ENCODE data around the gene MRGPRX2.

Gene MRGPRX2

GRCh38 chr11:19087658-19088057 lies 27.1 kb upstream of the MRGPRX2 start:
- no peak for FAIRE-seq
- no peak for TF ChIP-seq POLR2A (IDR thresholded peaks at IDR 0.05; ENCODE audit: low read depth, low read length)
- peak; percentile 33 for DNase-seq (ENCODE audit: insufficient read length, low spot score)

- TF ChIP-seq POLR2A (IDR thresholded peaks at IDR 0.05; ENCODE audit: low read depth, low read length), result no peak
- FAIRE-seq (no peak), DNase-seq (ENCODE audit: insufficient read length, low spot score) (no peak)
Measured at GRCh38 chr11:19084661-19085315, 24.3 kb upstream of the MRGPRX2 start.

- FAIRE-seq, result no peak
Measured at GRCh38 chr11:19083166-19083565, 22.6 kb upstream of the MRGPRX2 start.

GRCh38 chr11:19080579-19080993 lies 20.1 kb upstream of the MRGPRX2 start:
- DNase-seq (ENCODE audit: insufficient read length, low spot score) (no peak), FAIRE-seq (no peak)
- no peak for TF ChIP-seq POLR2A (IDR thresholded peaks at IDR 0.05; ENCODE audit: low read depth, low read length)

More at GRCh38 chr11:19083166-19083565, 22.6 kb upstream of the MRGPRX2 start:
- TF ChIP-seq POLR2A (IDR thresholded peaks at IDR 0.05; ENCODE audit: low read depth, low read length), result no peak
- DNase-seq (ENCODE audit: insufficient read length, low spot score), result no peak

- no peak for TF ChIP-seq POLR2A (IDR thresholded peaks at IDR 0.05; ENCODE audit: low read depth, low read length)
- no peak for FAIRE-seq
- DNase-seq (ENCODE audit: insufficient read length, low spot score), result peak; percentile 35
Measured at GRCh38 chr11:19079643-19080440, 19.3 kb upstream of the MRGPRX2 start.

- no peak for FAIRE-seq
- TF ChIP-seq POLR2A (IDR thresholded peaks at IDR 0.05; ENCODE audit: low read depth, low read length), result no peak
- no peak for DNase-seq (ENCODE audit: insufficient read length, low spot score)
Measured at GRCh38 chr11:19077965-19078364, 17.4 kb upstream of the MRGPRX2 start.

- no peak for TF ChIP-seq POLR2A (IDR thresholded peaks at IDR 0.05; ENCODE audit: low read depth, low read length)
- DNase-seq (ENCODE audit: insufficient read length, low spot score) (no peak), FAIRE-seq (no peak)
Measured at GRCh38 chr11:19076744-19077589, 16.4 kb upstream of the MRGPRX2 start.

GRCh38 chr11:19075636-19076035 lies 15.1 kb upstream of the MRGPRX2 start:
- FAIRE-seq, result no peak
- DNase-seq (ENCODE audit: insufficient read length, low spot score), result no peak
- TF ChIP-seq POLR2A (IDR thresholded peaks at IDR 0.05; ENCODE audit: low read depth, low read length), result no peak

- FAIRE-seq (no peak), DNase-seq (ENCODE audit: insufficient read length, low spot score) (no peak)
- no peak for TF ChIP-seq POLR2A (IDR thresholded peaks at IDR 0.05; ENCODE audit: low read depth, low read length)
Measured at GRCh38 chr11:19073454-19074415, 13.2 kb upstream of the MRGPRX2 start.

GRCh38 chr11:19072464-19072863 lies 11.9 kb upstream of the MRGPRX2 start:
- DNase-seq (ENCODE audit: insufficient read length, low spot score), result no peak
- TF ChIP-seq POLR2A (IDR thresholded peaks at IDR 0.05; ENCODE audit: low read depth, low read length), result no peak
- no peak for FAIRE-seq

GRCh38 chr11:19071255-19071654 lies 10.7 kb upstream of the MRGPRX2 start:
- TF ChIP-seq POLR2A (IDR thresholded peaks at IDR 0.05; ENCODE audit: low read depth, low read length), result no peak
- FAIRE-seq (peak; percentile 71), DNase-seq (ENCODE audit: insufficient read length, low spot score) (peak; percentile 65)

GRCh38 chr11:19059833-19060232 lies 684 bp downstream of the MRGPRX2 start:
- TF ChIP-seq POLR2A (IDR thresholded peaks at IDR 0.05; ENCODE audit: low read depth, low read length), result no peak
- DNase-seq (ENCODE audit: insufficient read length, low spot score) (no peak), FAIRE-seq (no peak)

- DNase-seq (ENCODE audit: insufficient read length, low spot score), result no peak
Measured at GRCh38 chr11:19055905-19056304, 4.6 kb downstream of the MRGPRX2 start.

More at GRCh38 chr11:19055905-19056304, 4.6 kb downstream of the MRGPRX2 start:
- no peak for FAIRE-seq
- no peak for TF ChIP-seq POLR2A (IDR thresholded peaks at IDR 0.05; ENCODE audit: low read depth, low read length)
